ENCODE data around the gene RPP25L. TPM values are rescaled to one million over a fixed set of nuclear protein-coding genes. Genes with fewer than 3 reads are reported as not detected.

Gene RPP25L
- total RNA-seq, 4 donors from 2014 or later = 16.6 to 29.4 (median 21.2) TPM

DNA sequence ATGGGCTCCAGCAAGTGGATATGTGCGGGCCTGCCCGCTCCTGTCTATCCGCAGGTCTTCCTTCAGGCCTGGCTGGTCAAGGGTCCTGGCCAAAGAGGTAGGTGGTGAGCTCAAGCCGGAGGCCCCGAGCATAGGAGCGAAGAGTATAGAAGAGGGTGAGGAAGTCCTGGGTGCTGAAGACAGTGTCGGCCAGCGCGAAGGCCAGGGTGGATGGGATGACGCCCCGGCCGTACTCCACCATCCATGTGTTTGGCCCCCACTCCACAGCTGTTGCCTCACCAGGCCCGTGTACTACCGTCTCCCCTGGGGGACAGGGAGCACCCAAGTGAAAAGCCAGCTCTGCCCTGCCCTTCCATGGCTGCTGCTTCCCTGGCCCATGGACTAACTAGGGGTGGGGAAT lies 23.7 kb upstream of the RPP25L start:
- no peak for TF ChIP-seq POLR2A (IDR thresholded peaks at IDR 0.05)
- TF ChIP-seq POLR2AphosphoS5 (IDR thresholded peaks at IDR 0.05) = no peak
- TF ChIP-seq, protein P1, sequence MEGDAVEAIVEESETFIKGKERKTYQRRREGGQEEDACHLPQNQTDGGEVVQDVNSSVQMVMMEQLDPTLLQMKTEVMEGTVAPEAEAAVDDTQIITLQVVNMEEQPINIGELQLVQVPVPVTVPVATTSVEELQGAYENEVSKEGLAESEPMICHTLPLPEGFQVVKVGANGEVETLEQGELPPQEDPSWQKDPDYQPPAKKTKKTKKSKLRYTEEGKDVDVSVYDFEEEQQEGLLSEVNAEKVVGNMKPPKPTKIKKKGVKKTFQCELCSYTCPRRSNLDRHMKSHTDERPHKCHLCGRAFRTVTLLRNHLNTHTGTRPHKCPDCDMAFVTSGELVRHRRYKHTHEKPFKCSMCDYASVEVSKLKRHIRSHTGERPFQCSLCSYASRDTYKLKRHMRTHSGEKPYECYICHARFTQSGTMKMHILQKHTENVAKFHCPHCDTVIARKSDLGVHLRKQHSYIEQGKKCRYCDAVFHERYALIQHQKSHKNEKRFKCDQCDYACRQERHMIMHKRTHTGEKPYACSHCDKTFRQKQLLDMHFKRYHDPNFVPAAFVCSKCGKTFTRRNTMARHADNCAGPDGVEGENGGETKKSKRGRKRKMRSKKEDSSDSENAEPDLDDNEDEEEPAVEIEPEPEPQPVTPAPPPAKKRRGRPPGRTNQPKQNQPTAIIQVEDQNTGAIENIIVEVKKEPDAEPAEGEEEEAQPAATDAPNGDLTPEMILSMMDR (IDR thresholded peaks at IDR 0.05) = no peak
- no peak for TF ChIP-seq EP300 (IDR thresholded peaks at IDR 0.05)
- Histone ChIP-seq H3K36me3 (peaks cover 0 to 13% of the 10 kb centered on the region in 2 donors), H3K27ac (no peak overlapping the region), H3K27me3 (peaks cover 3% of the 10 kb centered on the region), H3K4me1 (peaks cover 0 to 47% (median 8%) of the 10 kb centered on the region in 3 donors), H3K4me3 (no peak overlapping the region), H3K9me3 (no peaks in the 10 kb centered on the region)
- 85 to 100% methylated on average over 2 to 4 of the region's 14 CpGs for whole genome bisulfite sequencing, 2 donors (ENCODE audit: low coverage in 1 of 2)
- no peak for ATAC-seq

- no peak for TF ChIP-seq EP300 (IDR thresholded peaks at IDR 0.05)
- no peak for TF ChIP-seq POLR2A (IDR thresholded peaks at IDR 0.05)
- WGBS, 2 donors (ENCODE audit: low coverage in 1 of 2) = 62 to 69% methylated on average over 2 to 3 of the region's 3 CpGs
- Histone ChIP-seq H3K36me3 (peaks cover 0 to 13% of the 10 kb centered on the region in 2 donors), H3K9me3 (no peaks in the 10 kb centered on the region), H3K27me3 (peaks cover 12% of the 10 kb centered on the region), H3K4me3 (no peak overlapping the region), H3K27ac (no peak overlapping the region), H3K4me1 (peaks cover 0 to 47% (median 8%) of the 10 kb centered on the region in 3 donors)
- no peak for ATAC-seq
Measured at GRCh38 chr9:34634551-34635248, 22.8 kb upstream of the RPP25L start.

GRCh38 chr9:34633851-34634550 lies 22.1 kb upstream of the RPP25L start:
- H3K9me3 ChIP-seq = no peaks in the 10 kb centered on the region
- TF ChIP-seq, protein P1 (IDR thresholded peaks at IDR 0.05) = peak in 3 of 4 experiments; percentile 77 to 85 (median 78)
- no peak for TF ChIP-seq POLR2A (IDR thresholded peaks at IDR 0.05)
- H3K4me1 ChIP-seq = peaks cover 0 to 53% (median 8%) of the 10 kb centered on the region in 3 donors
- ATAC-seq = peak; percentile 30
- no peak overlapping the region for H3K27ac ChIP-seq
- 8 to 50% methylated on average over 1 to 2 of the region's 3 CpGs for WGBS, 2 donors (ENCODE audit: low coverage in 1 of 2)
- no peak overlapping the region for H3K4me3 ChIP-seq
- peaks cover 19% of the 10 kb centered on the region for H3K27me3 ChIP-seq
- peaks cover 0 to 13% of the 10 kb centered on the region in 2 donors for H3K36me3 ChIP-seq

- WGBS, 2 donors (ENCODE audit: low coverage in 1 of 2) = 40 to 42% methylated on average over 1 to 5 of the region's 5 CpGs
- no peak overlapping the region for H3K27ac ChIP-seq
- peaks cover 0 to 55% (median 13%) of the 10 kb centered on the region in 3 donors for H3K4me1 ChIP-seq
- no peaks in the 10 kb centered on the region for H3K9me3 ChIP-seq
- H3K36me3 ChIP-seq = peaks cover 0 to 13% of the 10 kb centered on the region in 2 donors
- no peak overlapping the region for H3K4me3 ChIP-seq
- no peak for TF ChIP-seq EP300 (IDR thresholded peaks at IDR 0.05)
- TF ChIP-seq POLR2A (IDR thresholded peaks at IDR 0.05) = no peak
- no peak for TF ChIP-seq POLR2AphosphoS5 (IDR thresholded peaks at IDR 0.05)
- TF ChIP-seq, protein P1 (IDR thresholded peaks at IDR 0.05) = no peak
- H3K27me3 ChIP-seq = peaks cover 27% of the 10 kb centered on the region
- no peak for ATAC-seq
Measured at GRCh38 chr9:34633166-34633565, 21.3 kb upstream of the RPP25L start.

DNA sequence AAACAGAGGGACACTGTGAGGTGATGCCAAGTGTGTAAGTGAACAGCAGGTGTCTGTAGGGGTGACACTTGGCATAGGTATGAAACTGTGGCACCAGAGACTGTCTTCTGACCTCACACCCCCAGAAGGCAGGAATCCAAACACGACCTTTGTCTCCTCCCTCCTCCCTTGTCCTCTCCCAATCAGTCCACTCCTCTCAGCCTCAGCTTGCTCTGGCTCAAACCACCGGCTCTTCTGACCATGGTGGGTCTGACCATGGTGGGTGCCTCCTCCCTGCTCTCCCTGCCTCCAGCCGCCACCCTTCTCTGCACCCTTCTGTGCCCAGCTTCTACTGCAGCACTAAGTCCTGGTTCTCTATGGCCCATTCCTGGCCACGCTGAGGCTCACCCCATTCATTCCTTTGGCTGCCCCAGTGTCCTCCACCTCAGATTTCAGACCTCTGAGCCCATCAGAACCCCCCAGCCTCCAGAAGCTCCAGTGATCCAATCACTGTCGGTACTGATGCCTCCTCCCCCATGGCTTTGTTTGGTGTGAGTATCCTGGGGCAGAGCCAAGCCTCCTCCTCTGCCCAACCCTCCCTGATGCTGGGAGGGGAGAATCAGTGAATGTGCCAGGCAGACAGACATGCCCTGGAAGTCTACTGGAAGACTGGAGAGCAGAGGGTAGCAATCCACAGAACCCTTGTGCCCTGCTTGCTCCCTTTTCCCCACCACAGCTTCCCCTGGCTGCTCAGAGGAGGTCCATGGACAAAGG lies 18.7 kb upstream of the RPP25L start:
- Histone ChIP-seq H3K27ac (no peak overlapping the region), H3K9me3 (no peaks in the 10 kb centered on the region), H3K36me3 (peaks cover 0 to 10% of the 10 kb centered on the region in 2 donors), H3K4me1 (peaks cover 0 to 40% (median 6%) of the 10 kb centered on the region in 3 donors), H3K4me3 (no peak overlapping the region), H3K27me3 (peaks cover 53% of the 10 kb centered on the region)
- WGBS, 2 donors (ENCODE audit: low coverage in 1 of 2) = 30 to 35% methylated on average over 2 to 5 of the region's 5 CpGs
- ATAC-seq = no peak
- no peak for TF ChIP-seq EP300 (IDR thresholded peaks at IDR 0.05)
- TF ChIP-seq POLR2AphosphoS5 (IDR thresholded peaks at IDR 0.05) = no peak
- TF ChIP-seq, protein P1 (IDR thresholded peaks at IDR 0.05) = no peak
- TF ChIP-seq POLR2A (IDR thresholded peaks at IDR 0.05) = no peak
